IPS DF 6.9 (cell line): Measurements from ENCODE around the gene LMOD1.
A peak's percentile ranks its signal among the peaks of the same experiment; 100 is the strongest.
"Not testable (repeated sequence)": the region's sequence is repeated elsewhere in the genome, so short reads cannot be mapped to it uniquely, and the experiment has no call there.

Experiments
- DNase-seq: peaks from one replicate; pipeline ENCODE4 v3.0.0-alpha.2; 2013; ENCODE audit warnings: low read depth, low spot score
- H3K27ac ChIP-seq: one replicate; pipeline ENCODE4 v1.5.1; 2013; ENCODE audit warnings: low read length, control low read depth
- H3K27me3 ChIP-seq: 2 replicates; pipeline ENCODE4 v1.6.1; 2013; ENCODE audit warnings: mild to moderate bottlenecking, low read length; ENCODE audit not compliant: control insufficient read depth, insufficient read depth
- H3K36me3 ChIP-seq: 2 replicates; pipeline ENCODE4 v1.6.1; 2013; ENCODE audit warnings: low read length; ENCODE audit not compliant: control insufficient read depth, insufficient read depth
- H3K4me1 ChIP-seq: 2 replicates; pipeline ENCODE4 v1.6.1; 2013; ENCODE audit warnings: low read length; ENCODE audit not compliant: control insufficient read depth, insufficient read depth
- H3K4me3 ChIP-seq: 2 replicates; pipeline ENCODE4 v1.5.1; 2013; ENCODE audit warnings: mild to moderate bottlenecking, low read length
- H3K9me3 ChIP-seq: 2 replicates; pipeline ENCODE4 v1.6.1; 2013; ENCODE audit warnings: low read length, inconsistent platforms; ENCODE audit not compliant: control insufficient read depth, insufficient read depth
- WGBS: extraction: QIAGEN DNeasy Blood & Tissue Kit; methylation state at CpG from one replicate; pipeline ENCODE4 v1.1.7; 2013; ENCODE audit warnings: mixed read lengths, missing lambda C conversion rate; ENCODE audit not compliant: insufficient read length, insufficient coverage; 5-methylcytosine and 5-hydroxymethylcytosine counted together

Gene LMOD1

DNA sequence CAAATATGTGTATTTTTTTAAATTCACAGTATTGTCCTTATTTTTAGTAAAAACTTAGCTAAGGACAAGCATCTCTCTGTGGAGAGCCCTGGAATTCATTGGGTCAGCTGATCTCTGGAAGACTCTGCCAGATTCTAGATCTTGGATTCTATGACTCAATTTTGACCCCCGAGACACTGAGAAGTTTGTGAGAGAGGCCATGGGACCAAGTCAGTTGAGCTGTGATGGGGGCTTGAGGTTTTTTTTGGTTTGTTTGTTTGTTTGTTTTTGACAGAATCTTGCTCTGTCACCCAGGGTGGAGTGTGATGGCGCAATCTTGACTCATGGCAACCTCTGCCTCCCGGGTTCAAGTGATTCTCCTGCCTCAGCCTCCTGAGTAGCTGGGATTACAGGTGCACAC is 44.1 kb downstream of the LMOD1 start:
- Histone ChIP-seq H3K36me3 (no peaks in the 10 kb centered on the region), H3K27ac (no peak overlapping the region), H3K9me3 (no peaks in the 10 kb centered on the region), H3K27me3 (no peaks in the 10 kb centered on the region), H3K4me1 (no peaks in the 10 kb centered on the region), H3K4me3 (no peak overlapping the region)
- DNase-seq: no peak
- no CpG with 5 or more reads among the region's 3 CpGs for WGBS

DNA sequence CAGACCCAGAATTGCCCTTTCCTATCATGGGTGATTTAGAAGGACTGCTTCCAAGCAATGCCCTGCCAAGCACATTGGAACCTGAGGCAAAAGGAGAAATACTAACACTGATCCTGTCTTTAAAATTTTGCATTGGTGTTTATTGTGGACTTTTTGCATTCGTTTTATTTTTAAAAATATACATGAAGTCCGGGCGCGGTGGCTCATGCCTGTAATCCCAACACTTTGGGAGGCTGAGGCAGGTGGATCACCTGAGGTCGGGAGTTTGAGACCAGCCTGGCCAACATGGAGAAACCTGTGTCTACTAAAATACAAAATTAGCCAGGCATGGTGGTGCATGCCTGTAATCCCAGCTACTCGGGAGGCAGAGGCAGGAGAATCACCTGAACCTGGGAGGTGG is 45.3 kb downstream of the LMOD1 start:
- not testable (repeated sequence) for H3K27me3 ChIP-seq, H3K4me3 ChIP-seq, H3K4me1 ChIP-seq, DNase-seq, H3K36me3 ChIP-seq, H3K27ac ChIP-seq, H3K9me3 ChIP-seq
- no CpG with 5 or more reads among the region's 6 CpGs for WGBS

DNA sequence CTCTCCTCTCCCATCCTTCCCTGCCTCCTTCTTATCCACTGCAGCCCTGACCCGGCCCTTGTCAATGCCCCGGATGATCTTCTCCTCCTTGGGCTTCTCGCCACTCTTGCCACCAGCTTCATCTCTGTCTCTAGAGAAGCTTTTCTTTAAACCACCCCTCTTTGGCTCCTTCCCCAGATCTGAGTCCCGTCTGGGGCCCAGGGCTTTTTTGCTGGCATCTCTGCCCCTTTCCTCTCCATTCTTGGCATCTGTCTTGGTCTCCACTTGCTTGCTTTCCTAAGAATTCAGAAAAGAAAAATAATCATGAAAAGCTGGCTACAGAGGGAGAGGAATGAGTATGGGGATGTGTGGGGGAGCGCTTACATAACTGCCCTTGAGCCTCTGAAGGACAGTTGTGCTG is 45.9 kb downstream of the LMOD1 start:
- DNase-seq: no peak
- H3K4me3 ChIP-seq: no peak overlapping the region
- H3K27me3 ChIP-seq: no peaks in the 10 kb centered on the region
- no peak overlapping the region for H3K27ac ChIP-seq
- no peaks in the 10 kb centered on the region for H3K36me3 ChIP-seq
- WGBS: no CpG with 5 or more reads among the region's 5 CpGs
- H3K4me1 ChIP-seq: no peaks in the 10 kb centered on the region
- H3K9me3 ChIP-seq: no peaks in the 10 kb centered on the region

DNA sequence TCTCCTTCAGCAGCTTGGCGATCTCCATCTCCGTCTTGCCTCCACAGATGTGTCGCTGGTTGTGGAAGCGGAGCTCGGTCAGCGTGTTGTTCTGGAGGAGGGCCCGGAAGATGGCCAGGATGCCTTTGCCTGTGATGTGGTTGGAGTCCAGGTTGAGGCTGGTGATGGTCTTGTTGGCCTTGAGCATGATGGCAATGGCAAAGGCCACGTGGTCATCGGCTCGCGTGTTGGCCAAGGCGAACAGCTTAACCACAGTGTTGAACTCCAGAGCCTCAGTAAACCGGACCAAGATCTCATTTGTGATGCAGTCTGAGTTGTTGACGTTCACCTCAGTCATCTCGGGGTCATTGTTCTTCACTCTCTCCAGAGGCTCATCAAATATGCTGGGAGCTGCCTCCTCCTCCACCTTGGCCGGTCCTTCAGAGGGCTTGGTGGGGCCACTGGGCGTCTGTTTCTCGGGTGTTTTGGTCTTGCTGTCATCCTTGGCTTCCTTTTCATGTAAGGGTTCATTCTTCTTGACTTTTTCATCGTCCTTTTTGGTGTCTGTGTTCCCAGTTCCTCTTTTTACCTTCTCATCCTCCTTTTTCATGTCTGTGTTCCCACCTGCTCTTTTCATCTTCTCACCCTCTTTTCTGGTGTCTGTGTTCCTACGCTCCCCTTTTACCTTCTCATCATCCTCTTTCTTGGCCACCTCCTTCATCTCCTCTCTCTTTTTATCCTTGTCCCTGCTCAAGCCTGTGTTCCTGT is 46.5 kb downstream of the LMOD1 start:
- Histone ChIP-seq H3K4me3 (no peak overlapping the region), H3K27me3 (no peaks in the 10 kb centered on the region), H3K9me3 (no peaks in the 10 kb centered on the region), H3K27ac (no peak overlapping the region), H3K36me3 (no peaks in the 10 kb centered on the region), H3K4me1 (peaks cover 3% of the 10 kb centered on the region; the same call in 1 of the 2 replicates)
- DNase-seq: no peak
- no CpG with 5 or more reads among the region's 20 CpGs for WGBS

DNA sequence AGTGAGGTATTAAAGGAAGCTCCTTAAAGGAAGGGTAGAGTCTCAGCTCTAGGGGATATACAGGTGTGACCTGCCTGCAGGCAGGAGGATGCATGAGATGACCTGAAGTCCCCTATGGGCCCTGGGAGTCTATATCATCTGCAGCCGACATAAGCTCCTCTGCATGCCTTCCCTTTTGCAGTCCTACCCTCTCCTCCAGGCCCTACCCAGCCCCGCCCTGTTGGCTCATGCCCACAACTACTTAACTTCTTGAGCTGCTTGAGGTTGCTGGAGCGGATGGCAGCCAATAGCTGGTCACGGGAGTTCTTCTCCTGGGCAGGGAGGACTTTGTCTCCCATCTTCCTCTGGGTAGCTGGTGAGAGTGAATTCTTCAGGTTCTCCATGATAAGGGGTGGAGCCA is 47.4 kb downstream of the LMOD1 start:
- Histone ChIP-seq H3K4me1 (peaks cover 6% of the 10 kb centered on the region; the same call in 1 of the 2 replicates), H3K4me3 (no peak overlapping the region), H3K36me3 (no peaks in the 10 kb centered on the region), H3K27me3 (no peaks in the 10 kb centered on the region), H3K9me3 (no peaks in the 10 kb centered on the region), H3K27ac (no peak overlapping the region)
- WGBS: no CpG with 5 or more reads among the region's 4 CpGs
- no peak for DNase-seq

DNA sequence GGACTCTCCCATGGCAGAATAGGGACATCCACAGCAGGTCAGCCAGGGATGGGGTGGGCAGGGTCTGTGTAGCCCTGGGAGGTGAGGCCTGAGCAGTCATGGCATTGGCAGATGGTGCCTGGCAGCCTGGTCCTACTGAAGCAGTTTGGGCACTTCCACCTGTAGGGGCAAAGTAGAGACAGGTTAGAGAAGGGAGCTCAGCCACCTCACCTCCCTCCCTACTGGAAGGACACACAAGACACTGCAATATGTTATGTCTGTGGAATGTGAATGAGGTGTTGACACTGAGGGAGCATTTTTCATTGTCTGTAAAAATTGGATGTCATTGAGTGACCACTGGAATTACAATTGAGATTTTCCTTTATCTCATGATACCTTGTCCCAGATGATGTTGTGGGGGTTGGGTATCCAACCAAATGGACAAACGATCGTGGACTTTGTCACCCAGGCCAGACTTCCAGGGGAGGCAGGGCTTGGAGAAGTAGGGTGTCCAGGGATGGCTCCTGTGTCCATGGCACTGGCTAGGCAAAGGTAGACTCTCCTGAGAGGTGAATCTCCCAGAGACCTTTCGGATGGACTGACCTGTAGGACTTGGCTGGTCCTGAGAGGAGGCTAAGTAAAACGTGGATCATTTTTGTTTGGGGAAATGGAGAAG is 48.0 kb downstream of the LMOD1 start:
- no peak for DNase-seq
- no CpG with 5 or more reads among the region's 4 CpGs for WGBS
- no peak overlapping the region for H3K4me3 ChIP-seq

DNA sequence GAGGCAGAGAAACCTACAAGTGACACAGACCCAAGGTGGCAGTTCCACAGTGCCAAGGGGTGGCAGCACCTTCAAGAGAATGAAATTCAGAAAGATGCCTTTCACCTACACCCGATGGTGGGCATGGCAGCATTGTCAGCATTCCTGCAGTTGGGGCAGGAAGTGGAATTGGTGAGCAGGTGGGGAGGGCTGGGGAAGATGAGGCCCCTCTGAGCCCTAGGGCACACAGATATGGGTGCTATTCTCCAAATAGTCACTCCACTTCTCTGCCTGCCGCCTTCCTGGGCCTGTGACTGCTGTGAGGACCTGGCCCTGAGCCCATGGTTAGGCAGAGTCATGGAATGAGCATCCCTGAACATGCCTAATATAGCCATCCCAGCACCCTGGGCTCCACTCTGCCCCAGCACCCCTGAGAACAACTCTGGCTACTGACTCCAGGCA is 49.4 kb downstream of the LMOD1 start:
- H3K4me1 ChIP-seq: peaks cover 6% of the 10 kb centered on the region; the same call in 1 of the 2 replicates
- no CpG with 5 or more reads among the region's 2 CpGs for WGBS
- no peak for DNase-seq

More for the DNA sequence above, 48.0 kb downstream of the LMOD1 start:
- H3K36me3 ChIP-seq: no peaks in the 10 kb centered on the region
- peaks cover 6% of the 10 kb centered on the region; the same call in 1 of the 2 replicates for H3K4me1 ChIP-seq
- H3K27ac ChIP-seq: no peak overlapping the region
- no peaks in the 10 kb centered on the region for H3K27me3 ChIP-seq
- H3K9me3 ChIP-seq: no peaks in the 10 kb centered on the region

DNA sequence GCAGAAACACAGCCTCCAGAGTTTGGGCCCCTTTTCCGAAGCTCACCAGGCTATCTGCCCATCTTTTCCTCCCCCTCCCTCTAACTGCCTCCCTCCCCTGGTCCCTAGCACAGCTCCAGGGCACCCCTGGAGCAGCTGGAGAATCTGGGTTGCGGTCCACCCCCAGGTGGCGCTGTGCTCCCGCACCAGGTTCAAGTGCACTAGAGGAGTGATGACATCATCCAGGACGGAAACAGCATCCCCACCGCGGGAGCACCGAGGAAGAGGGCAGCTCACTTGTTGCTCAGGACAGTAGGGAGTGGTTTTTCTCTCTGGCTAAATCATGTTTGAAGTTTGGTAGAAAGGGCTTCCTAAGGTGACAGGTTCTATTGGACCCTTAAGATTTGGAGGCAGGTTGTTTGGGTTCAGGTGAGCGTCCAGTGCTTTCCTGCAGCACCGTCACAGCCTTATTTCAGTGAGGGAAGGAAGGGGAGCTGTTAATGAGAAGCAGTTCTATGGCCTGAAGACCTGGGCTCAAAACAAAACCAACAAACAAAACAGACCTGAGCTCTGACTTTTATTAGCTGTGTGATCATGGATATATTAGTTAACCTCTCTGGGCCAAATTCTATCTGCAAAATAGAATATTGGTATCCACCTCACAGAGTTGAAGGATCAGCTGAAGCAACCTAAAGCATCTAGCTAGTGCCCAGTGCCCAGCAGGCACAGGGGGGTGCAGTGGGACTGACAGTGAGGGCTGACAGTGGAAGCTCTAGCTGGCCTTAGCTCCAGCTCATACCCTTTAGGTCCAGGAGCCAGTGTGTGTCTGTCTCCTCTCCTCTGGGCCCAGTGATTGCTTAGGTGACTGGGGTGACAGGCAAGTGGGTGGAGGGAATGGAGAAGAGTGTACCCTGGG is 50.2 kb downstream of the LMOD1 start:
- no peaks in the 10 kb centered on the region for H3K27me3 ChIP-seq
- H3K4me1 ChIP-seq: peaks cover 6% of the 10 kb centered on the region; the same call in 1 of the 2 replicates
- WGBS: no CpG with 5 or more reads among the region's 10 CpGs
- no peak overlapping the region for H3K4me3 ChIP-seq
- no peaks in the 10 kb centered on the region for H3K9me3 ChIP-seq
- no peak overlapping the region for H3K27ac ChIP-seq
- peak; percentile 84 for DNase-seq
- no peaks in the 10 kb centered on the region for H3K36me3 ChIP-seq

More for the DNA sequence above, 49.4 kb downstream of the LMOD1 start:
- Histone ChIP-seq H3K36me3 (no peaks in the 10 kb centered on the region), H3K9me3 (no peaks in the 10 kb centered on the region), H3K27ac (no peak overlapping the region), H3K27me3 (no peaks in the 10 kb centered on the region), H3K4me3 (no peak overlapping the region)

DNA sequence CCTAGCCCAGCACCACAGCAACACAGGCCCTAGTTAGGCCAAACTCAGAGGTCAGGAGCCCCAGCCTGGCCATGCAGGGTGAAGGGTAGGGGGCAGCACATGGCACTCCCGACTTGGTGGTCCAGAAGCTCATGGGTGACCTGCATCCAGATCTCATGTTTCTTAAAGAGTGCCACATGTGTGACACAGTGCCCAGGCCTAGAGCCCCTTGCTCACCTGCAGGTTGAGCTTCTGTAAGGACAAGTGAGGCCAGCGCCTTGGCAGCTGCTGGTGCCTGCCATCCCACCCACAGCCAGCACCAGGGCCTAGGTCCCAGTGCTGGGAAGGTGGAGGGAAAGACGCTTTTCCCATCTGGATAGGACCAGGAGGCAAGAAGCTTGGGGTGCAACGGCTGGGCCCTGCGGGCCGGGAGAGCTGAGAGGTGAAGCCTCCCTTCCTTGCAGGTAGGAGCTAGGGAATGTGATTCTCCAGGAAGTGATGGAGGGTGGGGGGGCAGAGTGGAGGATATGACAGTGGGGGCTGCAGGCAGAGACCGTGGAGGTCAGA is 51.2 kb downstream of the LMOD1 start:
- WGBS: no CpG with 5 or more reads among the region's 7 CpGs
- no peak for DNase-seq
- H3K4me3 ChIP-seq: no peak overlapping the region

More for the DNA sequence above, 51.2 kb downstream of the LMOD1 start:
- H3K36me3 ChIP-seq: no peaks in the 10 kb centered on the region
- H3K4me1 ChIP-seq: peaks cover 6% of the 10 kb centered on the region; the same call in 1 of the 2 replicates
- no peaks in the 10 kb centered on the region for H3K27me3 ChIP-seq
- no peak overlapping the region for H3K27ac ChIP-seq
- no peaks in the 10 kb centered on the region for H3K9me3 ChIP-seq
